ENCODE measurements around the gene C1QTNF12. TPM values are rescaled to one million over a fixed set of nuclear protein-coding genes. Genes with fewer than 3 reads are reported as not detected.

The C1QTNF12 gene
- total and polyA plus RNA-seq, 2 of the 8 experiments (the other 6 are each of a cell fraction or from before 2014, with no cell fraction given), result 2.1 to 3.7 TPM

DNA sequence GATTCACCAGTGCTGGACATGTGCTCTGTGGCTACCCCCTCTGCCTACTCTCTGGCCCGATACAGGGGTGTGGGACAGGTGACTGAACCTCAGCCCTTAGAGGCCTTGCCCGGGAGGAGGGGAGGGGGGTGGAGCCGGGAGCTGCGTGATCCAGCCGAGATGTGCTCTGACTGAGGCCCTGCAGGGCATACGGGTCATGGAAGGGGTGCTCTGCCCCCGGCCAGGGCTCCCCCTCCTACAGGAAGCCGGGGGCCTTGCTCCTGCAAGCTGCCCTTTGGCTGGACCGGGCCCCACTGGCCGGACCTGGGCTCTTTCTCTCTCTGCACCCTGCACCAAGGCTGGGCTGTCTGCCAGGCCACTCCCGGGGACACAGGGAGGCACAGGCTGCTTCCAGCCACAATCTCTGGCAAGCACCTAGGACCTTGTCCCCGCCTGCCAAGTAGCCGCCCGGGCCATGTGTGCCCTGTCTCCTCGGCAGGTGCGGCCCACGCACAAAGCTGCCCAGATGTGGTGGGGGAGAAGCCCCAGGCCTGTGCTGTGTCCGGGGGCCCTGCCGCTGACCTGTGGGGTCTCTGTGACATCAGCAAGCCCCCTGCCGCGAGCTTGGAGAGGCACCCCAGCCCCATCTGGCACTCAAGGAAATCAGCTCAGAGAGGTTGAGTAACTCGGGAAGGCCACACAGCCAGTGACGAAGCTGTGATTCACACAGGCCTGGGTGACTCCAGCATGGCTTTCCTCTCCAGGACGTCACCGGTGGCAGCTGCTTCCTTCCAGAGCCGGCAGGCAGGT, 35.2 kb upstream of the C1QTNF12 start:
- DNase-seq (ENCODE audit: low read depth in 1 of 2, low spot score in 2 of 2) (no peak), FAIRE-seq (no peak)
- no peak overlapping the region for H4K5ac ChIP-seq (ENCODE audit: insufficient read length, low read depth, low read length)
- no peaks in the 10 kb centered on the region for H3K79me2 ChIP-seq (ENCODE audit: control insufficient read depth in 1 of 2, insufficient read depth in 2 of 2, low read length in 2 of 2)
- H2AK5ac ChIP-seq (ENCODE audit: low read depth, low read length), result no peak overlapping the region
- H3K18ac ChIP-seq (ENCODE audit: extremely low read depth, low read length), result no peak overlapping the region
- H2BK12ac ChIP-seq (ENCODE audit: low read depth, low read length), result 0 out of 2 replicates have a peak overlapping the region, but pooled peaks have one; percentile 63
- no peak overlapping the region for H3K27ac ChIP-seq (ENCODE audit: low read depth, low read length)
- H3K4me3 ChIP-seq (ENCODE audit: extremely low read depth in 1 of 4, insufficient read depth in 2 of 4, low read depth in 3 of 4, low read length in 4 of 4), result no peak overlapping the region
- H3K27me3 ChIP-seq (replicated peaks in 1 of 4; ENCODE audit: control insufficient read depth in 3 of 4, extremely low read depth in 1 of 4, insufficient read depth in 3 of 4, low read length in 3 of 4), result no peaks in the 10 kb centered on the region
- H3K4ac ChIP-seq (replicated peaks; ENCODE audit: insufficient read length, low read depth, low read length), result no peak overlapping the region
- H3K9me3 ChIP-seq (ENCODE audit: insufficient read depth in 2 of 2, low read depth in 1 of 2, low read length in 1 of 2), result no peaks in the 10 kb centered on the region
- no peaks in the 10 kb centered on the region for H3K79me1 ChIP-seq (ENCODE audit: low read depth, low read length)
- no peak overlapping the region for H3K56ac ChIP-seq (replicated peaks; ENCODE audit: insufficient read length, low read depth, low read length)
- H3K14ac ChIP-seq (ENCODE audit: insufficient read length), result no peak overlapping the region
- CTCF ChIA-PET (ENCODE audit: partially characterized antibody), result interaction anchor here (0.6 to 6.1 kb wide), 8 partner anchors 10 to 279 kb away, joined by 3 to 38 read pairs (median 3); no protein-coding TSS in a partner anchor
- H4K91ac ChIP-seq (replicated peaks; ENCODE audit: insufficient read length, low read length), result no peak overlapping the region
- POLR2A ChIA-PET (ENCODE audit: partially characterized antibody), result interaction anchor here (1.0 to 1.2 kb wide), 3 partner anchors 10 to 34 kb away, joined by 3 to 4 read pairs (median 3); no protein-coding TSS in a partner anchor
- no peak overlapping the region for H2BK120ac ChIP-seq (replicated peaks; ENCODE audit: low read depth, low read length)
- H3K23ac ChIP-seq (ENCODE audit: insufficient read length), result no peak overlapping the region
- no peak overlapping the region for H2BK5ac ChIP-seq (ENCODE audit: low read depth, low read length)
- no peaks in the 10 kb centered on the region for H3K23me2 ChIP-seq (ENCODE audit: low read depth, low read length)
- no peak overlapping the region for H2AFZ ChIP-seq (ENCODE audit: low read length)
- peak overlapping the region; percentile 29; the same call in 1 of the 2 replicates for H2BK15ac ChIP-seq (ENCODE audit: low read length)
- H4K8ac ChIP-seq (ENCODE audit: extremely low read depth, insufficient read depth, low read length), result no peak overlapping the region
- H2BK20ac ChIP-seq (ENCODE audit: low read length), result no peak overlapping the region
- H4K20me1 ChIP-seq (replicated peaks in 1 of 2; ENCODE audit: control insufficient read depth in 1 of 2, insufficient read depth in 2 of 2, low read length in 2 of 2), result no peaks in the 10 kb centered on the region
- H3K4me2 ChIP-seq (ENCODE audit: insufficient read depth in 1 of 2, low read depth in 2 of 2, low read length in 2 of 2), result no peak overlapping the region
- H3K9ac ChIP-seq (replicated peaks in 1 of 4; ENCODE audit: extremely low read depth in 1 of 4, low read depth in 3 of 4, low read length in 3 of 4), result no peak overlapping the region
- H3K4me1 ChIP-seq (replicated peaks in 1 of 4; ENCODE audit: control insufficient read depth in 3 of 4, insufficient read depth in 4 of 4, low read length in 3 of 4), result peaks cover 0 to 2% (median under 1%) of the 10 kb centered on the region in 4 experiments; a peak in 1 of 7 replicates
- 86% methylated on average over 23 of the region's 26 CpGs; no CpG with 5 or more reads in 1 of the 2 experiments for WGBS, 2 experiments (ENCODE audit: extremely low coverage in 1 of 2, insufficient coverage in 1 of 2, insufficient read length in 1 of 2, insufficient replicate concordance in 2 of 2, low coverage in 1 of 2, low lambda C conversion rate in 2 of 2, missing lambda C conversion rate in 1 of 2)
- H3K36me3 ChIP-seq (ENCODE audit: control insufficient read depth in 2 of 4, insufficient read depth in 4 of 4, low read length in 3 of 4), result no peaks in the 10 kb centered on the region
- TF ChIP-seq NRF1 (IDR thresholded peaks at IDR 0.05; ENCODE audit: low read depth, low read length) (no peak), GABPA (IDR thresholded peaks at IDR 0.05; ENCODE audit: borderline replicate concordance, insufficient read depth, low read length) (no peak), YY1 (IDR thresholded peaks at IDR 0.05; ENCODE audit: low read depth, low read length) (no peak), RNF2 (IDR thresholded peaks at IDR 0.05; ENCODE audit: borderline replicate concordance, low read depth, low read length, missing control alignments, poor library complexity, severe bottlenecking) (no peak), SP2 (IDR thresholded peaks at IDR 0.05; ENCODE audit: low read length) (no peak), CEBPB (IDR thresholded peaks at IDR 0.05; ENCODE audit: low read depth, low read length) (no peak), BACH1 (IDR thresholded peaks at IDR 0.05; ENCODE audit: low read length) (no peak), GTF2F1 (IDR thresholded peaks at IDR 0.05; ENCODE audit: borderline replicate concordance, low read depth, low read length) (no peak), TAF7 (optimal IDR thresholded peaks at IDR 0.05; ENCODE audit: borderline replicate concordance, low read depth, low read length) (no peak), JUND (IDR thresholded peaks at IDR 0.05; ENCODE audit: low read length) (no peak)
- TF ChIP-seq, protein P1, sequence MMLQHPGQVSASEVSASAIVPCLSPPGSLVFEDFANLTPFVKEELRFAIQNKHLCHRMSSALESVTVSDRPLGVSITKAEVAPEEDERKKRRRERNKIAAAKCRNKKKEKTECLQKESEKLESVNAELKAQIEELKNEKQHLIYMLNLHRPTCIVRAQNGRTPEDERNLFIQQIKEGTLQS (IDR thresholded peaks at IDR 0.05; ENCODE audit: insufficient read depth, low read depth, low read length), result no peak
